DMS153 treated with DMSO at 0.1 percent for 48 hours (cell line): ENCODE data around the gene SELENOO.

Source experiments
- DNase-seq: peaks from one replicate; lab custom pipeline; 2025; ENCODE audit not compliant: unreplicated experiment; lab: John Stamatoyannopoulos, UW

The SELENOO gene

DNA sequence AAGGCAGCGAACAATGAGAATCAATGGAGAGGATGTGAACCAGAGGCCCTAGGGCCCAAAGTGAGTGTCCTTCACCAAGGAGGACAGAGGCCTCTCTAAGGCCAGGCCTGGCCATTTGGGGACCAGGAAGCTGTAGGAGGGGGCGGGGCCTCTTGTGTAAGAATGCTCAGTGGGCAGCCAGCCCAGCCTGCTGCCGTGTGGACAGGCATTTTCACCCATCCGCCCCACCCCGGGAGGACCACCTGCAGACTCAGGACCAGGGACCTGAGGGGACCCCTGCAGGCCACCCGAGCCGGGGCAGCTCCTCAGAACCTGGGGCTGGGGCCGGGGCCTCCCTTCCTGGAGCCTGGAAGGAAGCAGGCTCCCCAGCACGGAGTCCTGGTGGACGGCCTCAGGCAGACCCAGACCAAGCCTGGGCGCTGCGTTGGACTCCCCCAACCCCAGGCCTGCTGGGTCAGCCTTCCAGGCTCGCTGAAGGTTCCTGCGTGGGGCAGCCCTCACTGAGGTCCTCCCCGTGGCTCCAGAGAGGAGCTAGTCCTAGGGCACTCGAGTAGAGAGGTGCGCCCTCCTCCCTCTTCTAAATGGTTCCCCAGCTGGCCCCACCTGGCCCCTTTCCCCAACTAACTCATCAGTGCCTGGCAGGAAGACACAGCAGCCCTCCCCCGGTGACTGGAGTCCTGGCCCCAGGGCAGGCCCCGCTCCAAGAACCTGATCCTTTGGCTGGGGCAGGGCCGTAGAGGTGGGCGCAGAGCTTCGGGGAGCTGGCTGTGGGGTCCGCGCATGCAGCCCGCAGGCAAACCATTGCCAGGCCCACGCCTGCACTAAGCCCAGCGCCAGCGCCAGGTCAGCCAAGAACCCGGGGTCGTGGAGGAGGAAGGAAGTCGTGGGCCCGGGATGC, 16.6 kb upstream of the SELENOO start:
- DNase-seq, result no peak

DNA sequence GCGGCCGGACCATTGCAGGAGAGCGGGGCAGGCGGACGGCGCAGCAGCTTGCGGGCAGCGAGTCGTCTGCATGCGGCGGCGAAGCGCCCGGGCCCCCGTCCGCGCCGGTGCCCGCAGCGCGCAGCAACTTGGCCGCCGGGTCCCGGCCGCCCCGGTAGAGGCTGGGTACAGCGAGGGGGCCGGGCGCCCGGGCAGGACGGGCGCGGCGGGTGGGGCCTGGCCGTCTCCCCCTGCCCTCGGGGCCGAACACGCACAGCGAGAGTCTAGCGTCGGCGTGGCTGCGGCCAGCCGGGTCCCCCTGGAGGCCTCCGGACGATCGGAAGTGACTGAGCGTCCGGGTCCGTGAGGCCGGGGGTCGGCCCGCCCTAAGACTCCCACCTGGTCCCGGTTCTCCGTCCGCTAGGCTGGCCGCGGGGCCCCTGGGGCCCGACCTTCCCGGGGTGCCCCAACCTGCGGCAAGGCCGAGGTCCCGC, 15.9 kb upstream of the SELENOO start:
- no peak for DNase-seq

DNA sequence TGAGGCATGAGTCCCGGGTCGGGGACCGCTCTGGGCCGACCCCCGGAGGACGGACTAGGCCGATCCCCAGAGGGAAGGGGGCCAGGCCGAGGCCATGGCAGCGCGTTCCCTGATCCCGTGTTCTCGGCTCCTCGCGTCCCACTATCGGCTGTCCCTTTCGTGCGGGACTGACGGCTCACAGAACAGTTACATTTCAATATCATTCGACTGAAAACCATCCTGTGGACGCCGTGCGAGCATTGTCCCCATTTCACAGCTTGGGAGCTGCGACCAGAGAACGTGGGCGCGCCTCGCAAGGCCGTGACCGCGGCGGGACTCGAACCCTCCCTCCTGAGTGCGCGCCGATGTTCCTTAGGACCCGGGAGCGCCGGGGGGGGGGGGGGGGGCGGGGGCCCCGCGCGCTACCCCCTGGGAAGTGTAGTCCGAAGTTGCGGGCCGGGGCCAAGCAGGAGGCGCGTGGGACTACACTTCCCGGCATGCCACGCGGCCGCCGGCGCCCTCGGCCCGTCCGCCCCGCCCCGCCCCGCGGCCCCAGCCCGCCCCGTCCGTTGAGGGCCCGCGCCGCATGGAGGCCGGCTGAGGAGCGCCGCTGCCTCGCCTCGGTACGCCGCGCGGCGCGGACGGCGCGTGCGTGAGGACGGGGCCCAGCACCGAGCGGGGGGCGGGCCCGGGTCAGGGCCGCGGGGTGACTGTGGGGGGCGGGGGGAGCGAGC, 15.3 kb upstream of the SELENOO start, which contains the start of gene TRABD:
Gene TRABD (plus strand): TSS at position 539 of the 713 bp plus-strand sequence. CDS start 7,148 bp downstream, outside the sequence.
- peak; percentile 52 for DNase-seq

DNA sequence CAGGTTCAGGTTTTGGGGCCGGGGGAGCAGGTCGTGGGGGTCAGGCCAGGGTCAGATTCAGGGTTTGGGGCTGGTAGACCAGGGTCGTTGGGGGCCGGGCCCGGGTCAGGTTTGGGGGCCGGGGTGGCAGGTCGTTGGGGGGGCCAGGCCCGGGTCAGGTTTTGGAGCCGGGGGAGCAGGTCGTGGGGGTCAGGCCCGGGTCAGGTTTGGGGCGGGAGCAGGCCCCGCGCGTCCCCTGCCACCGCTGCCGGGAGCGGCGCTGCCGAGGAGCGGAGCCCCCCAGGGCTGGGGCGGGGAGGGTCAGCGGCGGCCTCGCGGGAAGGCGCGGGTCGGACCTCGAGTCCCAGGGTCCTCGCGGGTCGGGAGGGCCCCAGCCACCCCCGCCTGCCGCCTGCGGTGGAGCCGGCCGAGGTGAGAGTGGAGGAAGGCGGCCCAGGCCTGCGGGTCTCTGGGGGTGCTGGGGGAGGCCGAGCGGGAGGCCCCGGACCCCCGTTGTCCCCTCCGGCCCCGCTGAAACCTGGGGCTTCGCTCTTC, 14.6 kb upstream of the SELENOO start:
- no peak for DNase-seq

DNA sequence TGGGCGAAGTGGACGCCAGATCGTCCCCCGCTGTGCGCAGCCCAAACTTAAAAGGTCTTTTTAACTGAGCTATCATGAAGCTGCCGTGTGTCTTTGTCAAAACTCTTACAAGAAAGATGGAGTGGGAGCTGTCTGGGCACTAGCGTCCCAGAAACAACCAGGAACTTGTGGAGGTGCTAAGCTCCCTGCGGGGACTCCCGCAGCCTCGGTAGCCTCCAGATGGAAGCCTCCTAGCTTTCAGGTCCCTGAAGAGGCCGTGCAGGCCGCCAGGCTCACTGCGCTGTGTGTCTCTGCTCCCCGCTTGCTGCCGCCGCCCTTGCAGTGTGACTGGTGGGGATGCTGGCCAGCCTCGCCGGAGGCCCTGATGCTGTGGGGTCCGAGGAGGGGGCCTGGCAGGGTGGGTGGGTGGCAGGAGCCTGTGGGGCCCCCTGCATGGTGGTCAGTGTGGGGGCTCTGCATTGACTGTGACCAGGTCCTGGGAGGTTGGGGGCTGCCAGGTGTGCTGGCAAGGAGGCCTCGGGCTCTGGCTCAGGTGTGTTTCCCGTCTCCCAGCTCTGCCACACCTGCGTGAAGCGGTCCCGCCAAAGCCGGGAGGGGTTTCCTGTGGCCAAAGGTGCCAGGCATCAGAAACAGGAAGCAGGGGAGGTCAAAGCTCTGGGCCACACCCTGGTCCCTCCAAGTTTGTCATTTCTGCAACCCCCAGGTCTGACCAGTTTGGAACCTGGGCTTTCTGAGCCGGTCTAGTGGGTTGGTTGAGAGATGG, 13.9 kb upstream of the SELENOO start:
- no peak for DNase-seq

DNA sequence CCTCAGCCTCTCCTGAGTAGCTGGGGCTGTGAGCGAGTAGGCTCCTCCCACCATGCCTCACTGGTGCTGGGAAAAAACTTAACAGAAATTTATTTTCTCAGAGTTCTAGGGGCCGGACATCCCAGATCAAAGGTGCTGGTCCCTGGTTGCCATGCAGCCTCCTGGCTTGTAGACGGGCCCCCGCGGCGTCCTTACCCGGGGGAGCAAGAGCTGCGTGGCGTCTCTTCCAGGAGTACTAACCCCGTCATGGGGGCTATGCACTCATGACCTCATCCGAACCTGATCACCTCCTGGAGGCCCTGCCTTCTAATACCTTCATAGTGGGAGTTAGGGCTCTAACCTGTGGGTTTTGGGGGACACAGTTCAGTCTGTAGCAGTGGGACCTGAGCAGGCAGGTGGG, 12.5 kb upstream of the SELENOO start:
- DNase-seq, result no peak

DNA sequence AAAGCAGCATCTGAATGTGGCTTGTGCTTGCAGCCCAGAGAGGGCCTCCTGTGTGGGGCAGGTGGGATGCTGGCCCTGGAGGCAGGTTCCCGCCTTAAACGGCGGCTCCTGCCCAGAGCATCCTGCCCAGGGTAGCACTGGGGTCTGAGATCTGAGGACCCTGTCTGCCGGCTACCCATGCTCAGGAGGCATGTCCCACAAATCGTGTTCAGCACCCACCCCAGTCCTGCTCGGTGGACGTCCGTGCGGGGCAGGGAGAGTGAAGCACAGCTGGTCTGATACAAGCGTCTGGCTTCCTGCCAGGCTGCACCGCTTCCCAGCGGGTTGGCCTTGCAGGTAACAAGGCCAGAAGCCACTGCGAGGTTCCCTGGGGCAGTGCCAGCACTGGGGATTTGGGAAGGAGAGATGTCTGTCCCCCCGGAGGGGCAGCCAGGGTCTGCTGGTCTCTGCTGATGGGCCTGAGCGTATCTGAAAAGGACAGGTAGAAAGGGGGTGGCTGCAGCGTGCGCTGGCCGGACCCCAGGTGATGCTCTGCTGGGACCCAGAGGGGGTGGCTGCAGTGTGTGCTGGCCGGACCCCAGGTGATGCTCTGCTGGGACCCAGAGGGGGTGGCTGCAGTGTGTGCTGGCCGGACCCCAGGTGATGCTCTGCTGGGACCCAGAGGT, 11.5 kb upstream of the SELENOO start:
- no peak for DNase-seq

DNA sequence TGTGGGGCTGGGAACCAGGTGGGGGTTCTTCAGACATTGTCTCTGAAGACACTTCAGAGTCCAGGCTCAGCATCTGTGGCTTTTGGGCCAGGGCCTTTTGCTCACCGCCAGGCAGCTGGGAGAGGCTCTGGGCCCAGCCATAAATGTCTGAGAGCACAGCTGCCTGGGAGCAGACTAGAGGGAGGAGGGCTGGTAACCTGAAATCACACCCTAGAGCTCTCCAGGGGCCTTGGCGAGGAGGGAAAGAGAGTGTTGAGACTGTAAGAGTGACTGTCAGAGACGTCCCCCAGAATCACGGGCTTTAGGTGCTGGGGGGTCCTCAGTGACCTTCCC, 11.0 kb upstream of the SELENOO start:
- no peak for DNase-seq

DNA sequence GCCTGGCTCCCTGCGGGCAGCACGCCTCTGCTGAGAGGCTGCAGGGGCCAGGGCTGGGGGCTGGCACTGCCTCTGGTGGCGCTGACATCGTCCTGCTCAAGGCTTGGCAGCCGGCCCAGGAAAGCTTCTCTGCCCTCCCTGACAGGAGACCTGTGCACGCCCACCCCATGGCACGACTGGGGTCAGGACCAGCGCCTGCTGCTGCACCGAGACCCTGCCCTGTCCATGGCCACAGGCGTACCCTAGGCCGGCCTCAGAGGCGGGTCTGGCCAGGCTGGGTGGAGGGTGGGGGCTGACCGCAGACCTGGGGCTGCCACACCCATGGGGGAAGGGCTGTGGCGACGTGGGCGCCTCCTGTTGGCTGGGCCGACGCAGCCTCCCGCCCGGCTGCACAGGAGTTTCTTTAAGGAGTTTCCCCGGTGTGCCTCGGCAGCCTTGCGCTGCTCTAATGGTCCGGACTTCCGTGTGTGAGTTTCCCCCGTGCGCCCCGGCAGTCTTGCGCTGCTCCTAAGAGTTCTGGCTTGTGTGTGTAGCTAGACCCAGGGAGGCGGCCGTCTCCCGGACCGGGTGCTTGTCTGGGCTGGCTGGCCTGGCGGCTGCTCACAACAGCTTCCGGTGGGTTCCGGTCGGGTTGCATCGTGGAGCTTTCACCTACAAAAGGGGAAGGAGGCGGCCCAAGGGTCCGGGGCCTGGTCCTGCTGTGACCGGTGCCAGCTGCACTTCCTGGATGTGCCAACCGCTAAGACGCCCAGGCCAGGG, 10.4 kb upstream of the SELENOO start:
- peak; percentile 45 for DNase-seq

DNA sequence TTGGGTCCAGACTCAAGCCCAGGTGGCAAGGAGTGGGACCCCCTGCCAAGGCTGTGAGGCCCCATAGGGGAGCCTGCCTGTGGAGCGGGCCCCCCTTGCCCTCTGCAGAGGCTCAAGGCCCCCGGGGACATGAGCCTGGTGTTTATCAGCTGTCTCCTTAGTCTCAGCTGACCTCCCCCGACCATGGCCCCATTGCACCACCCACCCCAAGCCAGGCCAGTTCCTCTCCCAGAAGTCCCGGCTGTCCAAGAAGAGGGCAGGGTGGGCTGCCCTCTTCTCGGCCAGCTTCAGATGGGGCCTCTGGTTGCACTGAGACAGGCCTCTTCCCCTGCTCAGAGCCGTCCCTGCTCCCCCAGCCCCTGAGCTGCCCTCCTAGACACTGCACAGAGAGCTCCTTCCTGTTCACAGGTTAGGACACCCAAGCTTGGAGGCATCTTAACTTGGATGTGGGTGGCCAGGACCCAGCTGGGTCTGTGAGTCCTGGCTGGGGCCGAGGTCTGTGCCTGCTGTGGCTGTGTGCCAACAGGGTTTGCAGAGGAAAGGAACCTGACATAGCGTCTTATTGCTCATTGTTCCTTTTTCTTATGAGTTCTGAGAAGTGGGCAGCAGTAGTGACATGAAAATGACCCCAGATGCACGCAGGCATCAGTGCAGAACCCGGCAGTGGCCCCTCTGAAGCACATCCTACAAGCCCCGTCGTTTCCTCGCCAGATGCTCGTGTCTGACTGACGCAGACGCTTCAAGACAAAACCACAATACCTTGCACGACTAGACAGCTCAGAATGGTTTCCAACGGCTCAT, 9.7 kb upstream of the SELENOO start:
- no peak for DNase-seq

DNA sequence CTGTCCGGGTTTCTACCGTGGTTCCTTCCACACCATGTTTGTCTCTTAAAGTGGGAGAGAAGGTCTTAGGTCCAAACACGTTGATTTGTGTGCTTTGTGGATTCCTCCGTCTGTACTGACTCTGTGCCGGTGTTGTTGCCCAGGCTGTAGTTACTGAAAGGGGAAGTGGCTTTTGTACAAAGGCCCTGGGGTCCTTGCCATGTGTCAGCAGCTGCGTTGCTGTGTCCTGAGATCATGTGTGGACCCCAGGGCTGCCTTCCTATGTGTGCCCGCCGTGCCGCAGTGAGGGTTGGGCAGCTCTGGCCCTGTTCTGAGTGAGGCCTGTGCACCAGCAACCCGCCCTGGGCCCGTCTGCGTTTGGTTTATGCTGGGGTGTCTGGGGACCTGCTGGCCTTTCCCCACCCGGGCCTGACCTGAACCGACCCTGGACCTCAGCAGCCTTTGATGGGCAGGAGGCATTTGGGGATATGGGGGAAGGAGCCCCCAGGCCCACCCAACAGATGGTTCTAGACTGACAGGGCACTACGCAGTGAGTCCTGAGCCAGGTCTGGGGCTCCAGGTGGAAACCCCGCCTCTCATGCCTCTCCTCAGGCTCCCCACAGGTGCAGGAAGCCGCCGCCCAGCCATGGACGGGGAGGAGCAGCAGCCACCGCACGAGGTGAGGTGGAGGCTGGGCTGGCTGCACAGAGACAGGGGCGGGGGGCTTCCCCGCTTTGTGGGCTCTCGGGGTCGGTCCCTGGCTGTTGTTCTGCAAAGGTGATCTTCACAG, 8.2 kb upstream of the SELENOO start:
- DNase-seq, result no peak

DNA sequence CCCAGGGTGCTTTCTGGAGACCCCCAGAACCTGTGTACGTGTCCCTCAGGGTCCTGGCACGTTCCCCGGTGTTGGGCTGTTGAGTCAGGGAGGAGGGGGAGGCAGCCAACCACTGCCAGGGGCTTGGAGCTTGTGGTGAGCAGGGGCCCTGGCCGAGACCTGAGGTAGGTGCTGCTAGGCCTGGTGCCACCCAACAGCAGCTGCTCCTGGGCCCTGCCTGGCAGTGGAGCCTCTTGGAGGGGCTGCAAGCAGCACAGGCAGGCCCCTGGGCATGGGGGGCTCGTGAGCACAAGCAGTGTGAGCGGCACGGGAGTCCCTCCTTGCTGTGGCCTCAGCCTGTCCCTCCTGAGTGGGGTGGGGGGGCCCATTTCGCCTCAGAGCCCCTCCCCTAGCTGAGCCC, 7.2 kb upstream of the SELENOO start:
- no peak for DNase-seq

DNA sequence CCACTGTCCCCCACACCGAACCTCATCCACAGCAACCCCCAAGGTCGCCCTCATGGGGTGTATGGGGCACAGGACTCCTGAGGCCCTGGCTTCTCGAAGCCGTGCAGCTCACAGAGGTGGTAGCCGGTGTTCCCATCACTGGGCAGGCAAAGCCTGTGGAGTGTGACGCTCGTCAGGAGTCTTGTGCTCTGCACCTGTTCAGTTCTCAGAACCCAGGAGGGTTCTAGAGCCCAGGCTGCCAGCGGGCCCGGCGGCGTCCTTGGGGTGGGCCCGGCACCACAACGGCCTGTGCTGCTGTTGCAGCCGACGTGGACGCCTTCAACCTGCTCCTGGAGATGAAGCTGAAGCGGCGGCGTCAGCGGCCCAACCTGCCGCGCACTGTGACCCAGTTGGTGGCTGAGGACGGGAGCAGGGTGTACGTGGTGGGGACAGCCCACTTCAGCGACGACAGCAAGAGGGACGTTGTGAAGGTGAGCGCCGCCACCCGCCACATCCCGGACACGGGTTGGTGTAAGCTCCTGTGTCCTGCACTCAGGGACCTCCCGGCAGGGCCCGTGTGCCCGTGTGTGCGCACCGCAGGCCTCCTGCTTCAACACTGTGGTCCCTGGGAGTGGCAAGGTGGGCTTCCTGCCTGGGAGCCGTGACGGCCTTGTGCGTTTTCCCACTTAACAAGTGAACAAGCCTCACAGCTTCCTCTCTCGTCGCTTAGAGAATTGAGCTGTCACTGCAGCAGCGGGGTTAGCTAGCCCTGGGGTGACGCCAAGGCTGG, 6.6 kb upstream of the SELENOO start:
- DNase-seq, result no peak

DNA sequence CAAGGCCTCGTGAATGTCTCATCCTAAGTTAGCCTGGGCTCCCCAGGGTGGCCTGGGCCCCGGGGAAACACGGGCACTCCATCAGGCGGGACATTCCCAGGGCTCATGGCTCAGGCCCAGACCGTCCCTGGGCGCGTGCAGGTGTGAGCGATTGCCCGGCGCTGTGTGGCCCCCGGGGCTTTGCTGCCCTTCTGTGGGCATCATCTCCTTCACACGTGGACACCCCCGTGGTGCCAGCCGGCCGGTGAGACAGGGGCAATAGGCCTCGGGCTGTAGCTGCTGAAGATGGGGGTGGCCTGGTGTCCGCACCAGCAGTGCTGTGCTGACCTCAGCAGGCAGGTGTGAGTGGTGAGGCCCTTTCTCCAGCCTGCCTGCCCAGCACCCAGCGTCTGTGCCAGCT, 4.6 kb upstream of the SELENOO start:
- DNase-seq, result no peak

DNA sequence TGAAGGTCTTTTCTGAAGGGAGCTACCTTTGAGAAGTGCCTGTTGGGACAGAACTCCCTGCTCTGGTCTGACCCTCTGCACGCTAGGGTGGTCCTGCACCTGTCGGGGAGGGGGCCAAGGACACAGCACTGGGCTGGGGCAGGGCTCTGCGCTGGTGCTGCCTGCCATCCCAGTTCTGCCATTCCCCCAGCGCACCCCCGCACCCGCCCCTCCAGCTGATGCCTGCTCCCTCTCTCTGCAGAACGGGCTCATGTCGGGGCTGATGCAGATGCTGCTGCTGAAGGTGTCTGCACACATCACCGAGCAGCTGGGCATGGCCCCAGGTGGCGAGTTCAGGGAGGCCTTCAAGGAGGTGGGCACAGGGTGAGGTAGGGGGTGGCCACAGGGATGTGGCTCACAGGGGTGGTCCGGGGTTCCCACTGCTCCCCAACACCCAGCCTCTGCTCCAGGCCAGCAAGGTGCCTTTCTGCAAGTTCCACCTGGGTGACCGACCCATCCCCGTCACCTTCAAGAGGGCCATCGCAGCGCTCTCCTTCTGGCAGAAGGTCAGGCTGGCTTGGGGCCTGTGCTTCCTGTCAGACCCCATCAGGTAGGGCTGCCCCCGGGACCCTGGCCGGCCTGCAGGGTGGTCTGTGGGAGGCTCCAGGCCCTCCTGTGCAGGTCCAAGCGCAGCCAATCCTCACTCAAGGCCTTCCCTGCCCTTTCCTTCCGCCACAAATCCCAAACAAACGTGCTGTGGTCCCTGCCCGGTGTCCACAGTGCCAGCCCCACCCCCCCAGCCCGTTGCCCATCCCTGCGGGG, 3.6 kb upstream of the SELENOO start:
- DNase-seq, result no peak

DNA sequence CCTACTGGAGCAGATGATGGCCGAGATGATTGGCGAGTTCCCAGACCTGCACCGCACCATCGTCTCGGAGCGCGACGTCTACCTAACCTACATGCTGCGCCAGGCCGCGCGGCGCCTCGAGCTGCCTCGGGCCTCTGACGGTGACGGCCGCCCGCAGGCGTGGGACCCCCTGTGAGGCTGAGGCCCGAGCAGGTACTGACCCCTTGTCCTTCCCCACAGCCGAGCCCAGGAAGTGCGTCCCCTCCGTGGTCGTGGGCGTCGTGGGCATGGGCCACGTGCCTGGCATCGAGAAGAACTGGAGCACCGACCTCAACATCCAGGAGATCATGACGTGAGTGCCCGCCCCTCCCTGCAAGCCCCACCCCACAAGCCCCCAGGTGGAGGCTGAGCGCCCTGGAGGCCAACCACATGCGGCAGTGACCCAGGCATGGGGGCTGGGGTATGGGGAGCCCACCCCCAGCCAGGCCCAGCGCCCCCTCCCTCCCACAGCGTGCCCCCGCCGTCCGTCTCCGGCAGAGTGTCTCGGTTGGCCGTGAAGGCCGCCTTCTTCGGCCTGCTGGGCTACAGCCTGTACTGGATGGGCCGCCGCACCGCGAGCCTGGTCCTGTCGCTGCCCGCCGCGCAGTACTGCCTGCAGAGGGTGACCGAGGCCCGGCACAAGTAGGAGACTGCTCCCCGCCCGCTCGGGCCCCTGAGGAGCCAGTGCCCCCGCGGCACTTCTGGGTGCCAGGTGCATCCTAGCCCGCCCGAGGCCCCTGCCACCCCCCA, 2.8 kb upstream of the SELENOO start:
- no peak for DNase-seq
